Subcutaneous adipose tissue (tissue), 4 donors: ENCODE results near the gene NKAIN4. TPM values are rescaled to one million over a fixed set of nuclear protein-coding genes. Genes with fewer than 3 reads are reported as not detected.

Experiments used
- CTCF ChIP-seq: fragments of 450-650 bp; IDR thresholded peaks from one replicate; pipeline ENCODE4 v1.5.1; 2016; ENCODE audit warnings: low read depth, mild to moderate bottlenecking, control low read depth, antibody characterized with exemption, moderate library complexity
- total RNA-seq, 4 donors: library from RNA; depleted of rRNA; stranded (reverse); fragments of >200 nt; gene quantifications; one replicate each; pipeline ENCODE4 v1.1.0, GENCODE V29; 2016

Gene NKAIN4
- total RNA-seq, 4 donors from 2014 or later, result not detected

DNA sequence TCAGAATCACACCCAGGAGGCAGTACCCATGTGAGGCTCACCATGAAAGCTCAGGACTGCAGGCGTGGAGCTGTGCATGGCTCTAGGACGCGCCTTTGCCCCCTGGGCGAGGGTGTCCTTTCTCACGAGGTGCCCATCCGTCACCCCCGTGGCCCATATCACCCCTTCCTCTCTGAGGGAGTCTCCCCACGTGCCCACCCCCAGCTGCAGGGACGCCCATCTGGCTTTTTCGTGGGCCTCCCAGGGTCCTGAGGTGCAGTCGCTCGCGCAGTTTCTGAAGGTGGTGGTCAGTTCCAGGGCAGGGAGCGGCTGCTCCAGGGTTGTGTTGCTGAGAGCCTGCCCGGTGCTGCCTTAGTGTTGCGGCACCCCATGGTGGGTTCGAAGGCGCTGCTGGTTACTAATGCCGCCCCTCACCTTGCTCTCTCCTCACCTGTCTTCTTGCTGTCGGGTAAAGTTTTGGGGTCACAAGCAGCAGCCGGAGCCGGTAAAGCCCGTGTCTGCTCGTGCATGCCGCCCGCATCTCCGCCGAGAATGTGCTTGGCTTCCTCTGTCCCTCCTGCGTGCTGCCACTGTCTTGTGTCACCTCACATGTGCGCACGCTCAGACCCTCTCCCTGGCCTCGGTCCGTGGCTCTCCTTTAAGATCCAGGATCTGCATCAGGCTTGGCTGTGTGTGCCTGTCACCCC lies 29.3 kb upstream of the NKAIN4 start:
- no peak for TF ChIP-seq CTCF

GRCh38 chr20:63282946-63283345 lies 28.7 kb upstream of the NKAIN4 start:
- no peak for TF ChIP-seq CTCF

DNA sequence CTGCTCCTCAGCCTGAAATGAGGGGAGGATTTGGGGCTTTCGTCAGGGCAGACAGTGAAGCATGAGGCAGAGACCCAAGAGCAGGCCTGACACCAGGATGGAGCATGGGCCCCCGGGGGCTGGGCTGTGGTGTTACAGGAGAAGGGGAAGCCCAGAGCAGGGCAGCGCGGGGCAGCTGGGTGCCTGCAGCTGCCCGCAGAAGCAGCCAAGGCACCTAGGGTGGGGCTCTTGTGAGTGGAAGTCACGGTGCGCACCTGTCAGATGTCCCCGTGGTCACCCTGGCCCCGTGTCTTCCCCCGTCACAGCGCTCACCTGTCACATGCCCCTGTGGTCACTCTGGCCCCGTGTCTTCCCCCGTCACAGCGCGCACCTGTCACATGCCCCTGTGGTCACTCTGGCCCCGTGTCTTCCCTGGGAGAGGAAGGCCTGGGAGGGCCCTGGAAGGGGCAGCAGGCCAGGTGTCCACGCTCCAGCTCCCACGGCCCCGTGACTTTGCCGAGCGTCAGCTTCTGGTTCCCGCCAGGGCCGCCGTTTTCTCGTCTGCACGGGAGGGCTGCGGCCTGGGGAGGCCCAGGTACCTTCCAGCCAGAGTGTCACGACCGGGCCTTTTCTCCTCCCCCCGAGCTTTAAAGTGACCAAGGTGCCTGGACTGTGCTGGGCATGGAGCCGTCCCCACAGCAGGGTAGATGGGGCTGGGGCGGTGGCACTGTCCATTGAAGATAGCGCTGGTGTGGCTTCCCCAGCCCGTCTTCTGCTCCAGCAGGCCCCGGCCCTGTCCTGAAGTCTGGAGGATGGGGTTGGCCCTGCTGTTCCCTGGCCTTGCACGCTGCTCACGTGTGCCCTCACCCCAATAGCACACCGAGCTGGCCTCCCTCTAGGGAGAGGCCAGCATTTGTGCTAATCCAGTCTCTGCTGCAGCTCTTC lies 27.7 kb upstream of the NKAIN4 start:
- no peak for TF ChIP-seq CTCF

DNA sequence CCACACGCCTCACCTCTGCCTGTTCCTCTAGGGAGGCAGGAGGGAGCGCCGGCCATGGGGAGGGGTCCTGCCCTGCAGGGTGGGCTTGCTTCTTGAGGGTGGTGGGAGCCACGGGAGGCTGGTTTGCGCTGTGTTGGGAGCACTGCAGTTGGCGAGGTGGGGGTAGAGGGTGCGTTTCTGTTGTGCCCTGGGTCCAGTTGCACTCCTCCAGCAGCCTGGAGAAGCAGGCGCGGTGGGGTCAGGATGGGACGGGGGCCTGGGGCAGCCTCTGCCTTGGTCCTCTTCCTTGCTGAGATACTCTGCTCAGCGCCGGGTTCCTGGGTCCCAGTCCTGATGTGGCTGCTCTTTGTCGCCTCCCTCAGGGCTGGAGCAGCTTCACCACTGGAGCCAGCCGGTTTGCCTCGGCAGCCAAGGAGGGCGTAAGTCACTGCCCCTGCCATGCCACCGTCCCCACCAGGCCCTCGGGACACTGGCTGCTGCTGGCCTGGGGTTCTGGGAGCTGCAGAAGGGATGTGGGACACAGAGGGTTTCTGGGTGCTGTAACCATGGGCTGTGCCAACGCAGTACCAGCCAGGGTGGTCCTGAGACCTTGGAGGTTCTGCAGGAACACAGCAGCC lies 26.8 kb upstream of the NKAIN4 start:
- no peak for TF ChIP-seq CTCF

DNA sequence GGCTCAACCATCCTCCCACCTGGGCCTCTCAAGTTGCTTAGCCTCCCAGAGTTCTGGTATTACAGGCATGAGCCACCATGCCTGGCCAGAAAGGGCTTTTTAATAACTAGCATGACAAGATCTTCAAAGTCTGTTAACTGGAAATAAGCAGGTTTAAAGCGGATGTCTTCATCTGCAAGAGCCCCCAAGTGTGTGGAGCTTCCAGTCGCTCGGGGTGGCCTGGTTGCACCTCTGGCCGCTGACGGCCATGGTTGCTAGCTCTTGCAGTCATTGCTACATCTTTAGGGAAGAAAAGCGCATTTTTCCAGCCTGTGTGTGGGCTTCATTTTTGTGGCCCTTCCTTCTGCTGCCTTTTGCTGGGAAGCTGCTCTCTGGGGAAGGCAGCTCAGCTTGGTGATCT lies 26.1 kb upstream of the NKAIN4 start:
- TF ChIP-seq CTCF, result no peak

GRCh38 chr20:63279931-63280330 lies 25.7 kb upstream of the NKAIN4 start:
- no peak for TF ChIP-seq CTCF

GRCh38 chr20:63278661-63279060 lies 24.4 kb upstream of the NKAIN4 start:
- TF ChIP-seq CTCF, result no peak
